Testis (tissue), 2 donors: ENCODE results near the gene NUP93.

Experiments used
- POLR2A ChIP-seq: fragments of 450-650 bp; IDR thresholded peaks from one replicate; pipeline ENCODE4 v1.6.1; 2017; ENCODE audit warnings: antibody characterized with exemption, mild to moderate bottlenecking, moderate library complexity
- TF ChIP-seq, protein P1 (sequence below), 3 experiments: fragments of 450-650 bp in 2 of 3; fragments of 200-600 bp in 1 of 3; sonication (generic) in 1 of 3; IDR thresholded peaks; one replicate each; pipeline ENCODE4 v1.5.1; 2016 to 2019; ENCODE audit warnings: antibody characterized with exemption in 3 of 3, mild to moderate bottlenecking in 2 of 3, moderate library complexity in 1 of 3

DNA sequence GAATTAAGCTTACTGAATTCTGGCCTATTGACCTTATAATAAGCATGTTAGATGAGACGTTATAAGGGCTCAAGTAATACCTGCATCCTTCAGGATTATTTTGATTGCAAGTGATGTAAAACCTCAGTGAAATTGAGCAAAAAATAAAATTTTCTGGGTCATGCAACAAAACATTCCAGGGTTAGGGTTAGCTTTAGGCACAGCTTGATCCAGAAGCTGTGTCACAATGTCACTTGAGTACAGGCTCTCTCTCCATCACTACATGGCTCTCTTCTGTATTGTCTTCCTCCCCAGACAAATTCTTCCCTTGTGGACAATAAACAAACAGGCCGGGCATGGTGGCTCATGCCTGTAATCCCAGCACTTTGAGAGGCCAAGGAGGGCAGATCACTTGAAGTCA is 3.6 kb upstream of the NUP93 start:
- TF ChIP-seq, protein P1, sequence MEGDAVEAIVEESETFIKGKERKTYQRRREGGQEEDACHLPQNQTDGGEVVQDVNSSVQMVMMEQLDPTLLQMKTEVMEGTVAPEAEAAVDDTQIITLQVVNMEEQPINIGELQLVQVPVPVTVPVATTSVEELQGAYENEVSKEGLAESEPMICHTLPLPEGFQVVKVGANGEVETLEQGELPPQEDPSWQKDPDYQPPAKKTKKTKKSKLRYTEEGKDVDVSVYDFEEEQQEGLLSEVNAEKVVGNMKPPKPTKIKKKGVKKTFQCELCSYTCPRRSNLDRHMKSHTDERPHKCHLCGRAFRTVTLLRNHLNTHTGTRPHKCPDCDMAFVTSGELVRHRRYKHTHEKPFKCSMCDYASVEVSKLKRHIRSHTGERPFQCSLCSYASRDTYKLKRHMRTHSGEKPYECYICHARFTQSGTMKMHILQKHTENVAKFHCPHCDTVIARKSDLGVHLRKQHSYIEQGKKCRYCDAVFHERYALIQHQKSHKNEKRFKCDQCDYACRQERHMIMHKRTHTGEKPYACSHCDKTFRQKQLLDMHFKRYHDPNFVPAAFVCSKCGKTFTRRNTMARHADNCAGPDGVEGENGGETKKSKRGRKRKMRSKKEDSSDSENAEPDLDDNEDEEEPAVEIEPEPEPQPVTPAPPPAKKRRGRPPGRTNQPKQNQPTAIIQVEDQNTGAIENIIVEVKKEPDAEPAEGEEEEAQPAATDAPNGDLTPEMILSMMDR (IDR thresholded peaks at IDR 0.05), result no peak
- no peak for TF ChIP-seq POLR2A
